ENCODE results near the gene PTPRO.

The PTPRO gene

DNA sequence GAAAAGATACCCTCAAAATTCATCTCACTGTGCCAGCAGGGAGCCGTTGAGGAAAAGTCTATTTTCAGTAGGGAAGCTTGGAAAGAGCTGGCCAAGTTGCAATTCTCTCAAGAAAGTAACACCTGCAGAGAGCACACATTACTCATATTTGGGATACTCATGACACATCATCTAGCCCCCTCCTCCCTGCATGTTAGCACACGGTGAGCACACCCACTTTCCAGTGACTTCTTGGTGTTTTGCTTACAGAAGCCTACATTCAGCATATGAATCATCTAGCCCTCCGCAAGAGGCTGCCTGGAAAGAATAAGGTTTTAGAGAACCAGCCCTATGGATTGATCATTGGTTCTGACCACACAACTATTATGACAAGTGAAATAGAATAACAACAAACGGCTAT, 124.5 kb downstream of the PTPRO start:
- DNase-seq (ENCODE audit: low read depth): no peak

DNA sequence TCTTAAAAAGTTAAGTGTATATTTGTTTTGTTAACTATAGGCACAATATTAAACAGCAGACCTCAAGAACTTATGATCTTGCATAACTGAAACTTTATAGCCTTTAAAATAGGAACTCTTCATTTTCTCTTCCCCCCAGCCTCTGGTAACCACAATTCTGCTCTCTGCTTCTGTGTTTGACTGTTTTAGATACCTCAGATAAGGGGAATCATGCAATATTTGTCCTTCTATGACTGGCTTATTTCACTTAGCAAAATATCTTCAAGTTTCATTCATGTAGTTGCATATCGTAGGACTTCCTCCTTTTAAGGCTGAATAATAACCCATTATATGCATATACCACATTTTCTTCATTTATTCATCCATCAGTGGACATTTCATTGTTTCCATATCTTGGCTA, 131.3 kb downstream of the PTPRO start:
- DNase-seq (ENCODE audit: low read depth): no peak

DNA sequence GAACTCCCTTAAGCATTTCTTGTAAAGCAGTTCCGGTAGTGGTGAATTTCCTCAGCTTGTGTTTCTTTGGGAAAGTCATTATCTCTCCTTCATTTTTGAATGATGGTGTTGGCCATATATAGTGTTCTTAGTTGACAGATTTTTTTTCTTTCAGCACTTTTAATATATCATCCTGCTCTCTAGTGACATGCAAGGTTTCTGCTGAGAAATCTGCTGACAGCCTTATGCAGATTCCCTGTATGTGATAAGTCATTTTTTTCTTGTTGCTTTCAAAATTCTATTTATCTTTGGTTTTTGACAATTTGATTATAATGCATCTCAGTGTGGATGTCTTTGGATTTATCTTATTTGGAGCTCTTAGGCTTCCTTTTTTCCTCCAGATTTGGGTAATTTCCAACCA, 135.7 kb downstream of the PTPRO start:
- DNase-seq (ENCODE audit: low read depth): no peak

DNA sequence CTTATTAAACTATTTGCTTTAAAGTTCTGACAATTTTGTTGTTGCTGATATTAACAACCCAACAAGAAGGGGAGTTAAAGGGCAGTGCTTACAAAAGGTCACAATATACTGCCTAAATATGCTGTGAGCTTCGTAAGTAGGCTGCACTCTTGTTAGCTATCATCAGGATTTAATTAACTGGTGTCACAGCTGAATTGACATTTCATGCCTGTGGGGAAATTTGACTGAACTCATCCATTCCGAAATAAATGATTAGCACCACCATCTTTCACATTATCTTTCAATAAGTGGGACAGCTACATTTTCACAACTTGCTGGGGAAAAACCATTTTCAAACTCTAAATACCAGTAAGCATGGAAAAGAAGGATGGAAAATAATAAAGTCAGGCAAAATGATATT, 146.6 kb downstream of the PTPRO start:
- DNase-seq (ENCODE audit: low read depth): no peak

DNA sequence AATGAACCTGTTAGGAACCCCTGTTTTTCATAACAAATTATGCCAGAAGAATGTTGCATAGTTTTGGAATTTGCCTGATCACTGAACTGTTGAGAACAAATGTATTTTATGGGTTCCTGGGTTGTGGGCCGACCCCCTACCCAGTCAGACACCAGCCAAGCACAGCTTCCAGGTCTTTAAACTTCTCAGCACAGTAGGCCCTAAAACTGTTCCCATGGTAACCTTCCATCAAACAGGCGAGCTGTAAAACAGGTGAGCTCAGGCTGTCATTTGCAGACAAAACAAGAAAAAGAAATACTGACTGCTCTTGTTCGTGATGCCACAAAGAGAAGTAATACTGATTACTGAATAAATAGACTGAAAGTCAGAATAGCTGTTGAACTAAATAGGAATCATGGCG, 147.0 kb downstream of the PTPRO start:
- no peak for DNase-seq (ENCODE audit: low read depth)

DNA sequence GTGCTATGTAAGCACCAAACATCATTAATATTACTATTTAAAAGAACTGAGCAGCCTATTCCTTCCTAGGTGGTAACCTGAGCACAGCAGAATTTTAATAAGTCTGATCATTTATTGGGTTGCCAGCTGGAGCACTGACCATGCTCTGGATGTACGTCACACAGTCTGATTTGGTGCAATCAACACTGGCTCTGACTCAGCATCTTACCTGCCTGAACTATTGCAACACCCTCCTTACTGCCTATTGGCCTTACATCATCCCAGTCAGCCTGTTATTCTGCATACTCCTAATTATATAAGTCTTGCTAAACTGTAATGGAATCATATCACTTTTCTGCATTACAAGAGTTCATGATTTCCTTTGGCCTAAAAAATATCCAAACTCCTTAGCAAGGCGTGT, 149.7 kb downstream of the PTPRO start:
- no peak for DNase-seq (ENCODE audit: low read depth)

DNA sequence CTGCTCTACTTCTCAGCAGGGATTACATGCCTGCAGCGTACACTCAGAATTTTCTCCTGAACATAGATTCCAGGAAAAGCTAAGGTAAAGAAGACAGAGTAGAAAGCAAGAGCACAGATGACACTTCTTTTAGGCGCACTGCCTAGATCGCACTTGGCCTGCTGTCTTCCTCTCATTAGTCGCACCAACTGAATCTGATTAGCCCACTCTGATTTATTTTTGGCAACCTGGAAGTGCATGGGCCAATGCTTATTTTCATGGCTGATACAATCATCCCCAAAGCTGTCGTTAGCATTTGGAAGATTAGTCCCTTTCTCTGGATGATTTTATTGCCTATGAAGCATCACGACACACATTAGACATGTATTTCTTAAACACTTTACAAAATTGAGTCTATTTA, 152.5 kb downstream of the PTPRO start:
- DNase-seq (ENCODE audit: low read depth): no peak

DNA sequence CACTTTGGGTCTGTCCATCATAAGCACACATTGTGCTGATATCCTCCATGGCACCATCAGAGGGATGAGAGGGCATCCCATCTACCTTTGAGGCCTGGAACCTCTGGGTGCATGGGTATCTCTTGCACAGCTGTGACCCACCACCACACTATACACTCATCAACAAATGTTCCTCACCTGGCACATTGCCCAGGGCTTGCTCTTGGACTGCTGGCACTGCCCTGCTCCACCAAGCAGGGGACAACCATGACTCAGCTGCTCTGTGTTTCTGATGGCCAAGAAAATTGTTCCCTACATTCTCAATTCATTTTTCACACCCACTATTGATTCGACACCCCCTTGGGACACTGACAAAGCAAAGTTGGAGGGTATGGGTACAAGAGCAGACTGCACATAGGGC, 155.5 kb downstream of the PTPRO start:
- no peak for DNase-seq (ENCODE audit: low read depth)

DNA sequence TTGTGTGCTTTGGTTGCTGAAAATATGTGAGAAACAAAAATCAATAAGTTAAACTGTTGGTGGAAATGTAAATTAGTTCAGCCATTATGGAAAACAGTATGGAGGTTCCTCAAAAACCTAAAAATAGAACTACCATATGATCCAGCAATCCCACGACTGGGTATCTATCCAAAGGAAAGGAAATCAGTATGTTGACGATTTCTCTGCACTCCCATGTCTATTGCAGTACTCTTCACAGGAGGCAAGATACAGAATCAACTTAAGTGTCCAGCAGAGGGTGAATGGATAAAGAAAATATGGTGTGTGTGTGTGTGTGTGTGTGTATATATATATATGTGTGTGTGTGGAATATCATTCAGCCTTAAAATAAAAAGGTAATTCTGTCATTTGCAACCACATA, 159.5 kb downstream of the PTPRO start:
- DNase-seq (ENCODE audit: low read depth): no peak

DNA sequence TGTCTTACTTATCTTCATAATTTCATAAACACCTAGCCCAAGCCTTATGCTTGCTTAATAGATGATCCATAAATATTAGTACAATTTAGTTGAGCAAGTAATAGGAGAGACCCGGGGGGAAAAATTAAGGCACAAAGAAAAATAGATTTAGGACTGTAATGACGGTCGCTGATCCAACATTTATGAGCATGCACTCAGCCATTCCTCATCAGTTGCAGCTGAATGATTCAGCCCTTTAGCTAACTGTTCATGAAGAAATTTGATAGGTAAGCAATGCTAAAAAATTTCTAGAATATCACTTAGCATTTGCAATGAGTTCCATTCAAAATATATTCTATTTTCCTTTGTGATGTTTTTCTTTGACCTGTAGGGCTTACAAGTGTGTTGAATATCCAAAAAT, 163.2 kb downstream of the PTPRO start:
- DNase-seq (ENCODE audit: low read depth): no peak

DNA sequence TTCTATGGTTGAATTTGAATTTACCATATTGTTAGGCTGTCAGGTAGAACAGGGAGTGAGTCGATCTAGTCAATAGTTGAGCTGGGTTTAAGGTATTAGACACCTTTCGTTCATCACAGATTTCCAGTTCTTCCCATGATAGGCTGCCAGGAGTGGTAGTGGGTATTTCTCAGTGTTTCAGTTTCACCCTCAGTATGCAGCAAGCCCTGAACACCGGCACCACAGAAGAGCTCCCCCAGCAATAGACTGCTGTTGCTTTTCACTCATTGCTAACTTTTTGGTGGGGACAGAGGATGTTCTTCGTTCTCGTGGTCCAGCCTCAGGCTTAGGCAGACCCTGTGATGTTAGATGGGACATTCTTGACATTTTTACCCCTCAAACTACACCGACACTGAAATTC, 164.6 kb downstream of the PTPRO start:
- DNase-seq (ENCODE audit: low read depth): no peak

DNA sequence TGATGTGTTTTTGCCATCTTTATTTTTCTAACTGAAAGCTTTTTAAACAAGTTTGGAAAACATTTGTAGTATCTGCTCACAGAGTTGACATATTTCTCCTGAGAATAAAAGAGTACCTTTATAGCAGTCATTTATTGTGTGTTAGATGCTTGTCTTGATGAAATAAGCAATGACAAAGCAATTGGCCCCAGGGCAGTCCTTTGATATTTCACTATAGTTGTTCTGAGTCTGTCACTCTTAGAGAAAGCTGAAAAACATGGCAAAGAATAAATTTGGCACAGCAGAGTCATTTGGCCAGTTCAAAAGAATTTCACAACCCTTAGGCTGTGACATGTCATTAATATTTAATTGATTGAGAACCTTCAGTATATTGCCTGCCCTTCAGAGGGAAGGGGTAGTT, 166.2 kb downstream of the PTPRO start:
- DNase-seq (ENCODE audit: low read depth): no peak

DNA sequence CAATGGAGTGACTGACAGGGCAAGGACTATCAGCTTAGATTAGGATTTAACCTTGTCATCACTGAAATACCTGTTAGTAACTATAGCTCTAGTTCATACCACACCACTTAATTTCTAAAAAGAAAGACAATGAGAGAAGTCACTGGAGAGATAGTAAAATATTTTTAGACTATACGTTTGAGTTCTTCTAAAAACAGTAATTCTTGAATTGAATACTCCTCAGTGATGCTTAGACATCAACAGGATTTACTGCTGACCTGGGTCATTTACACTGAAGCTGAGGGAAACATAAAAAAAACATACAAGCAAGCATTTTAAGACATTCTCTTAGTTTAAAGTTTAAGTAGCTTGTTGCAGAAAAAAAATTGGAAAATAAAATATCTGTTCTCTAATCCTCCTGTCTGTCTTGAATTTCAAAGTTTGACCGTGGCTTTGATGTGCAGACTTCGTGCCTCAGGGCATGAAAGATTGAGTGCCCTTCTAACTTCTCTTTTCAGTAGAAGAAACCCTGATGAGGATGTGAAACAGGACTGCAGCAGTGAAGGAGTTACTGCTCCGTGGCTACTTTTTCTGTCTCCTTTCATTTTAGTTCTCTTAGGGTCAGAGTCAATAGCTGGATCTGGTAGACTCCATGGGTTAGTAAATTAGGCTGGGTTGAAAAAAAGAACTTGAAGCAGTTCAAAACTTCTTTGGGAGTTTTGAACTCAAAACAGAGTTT, 172.2 kb downstream of the PTPRO start:
- DNase-seq (ENCODE audit: low read depth): no peak

DNA sequence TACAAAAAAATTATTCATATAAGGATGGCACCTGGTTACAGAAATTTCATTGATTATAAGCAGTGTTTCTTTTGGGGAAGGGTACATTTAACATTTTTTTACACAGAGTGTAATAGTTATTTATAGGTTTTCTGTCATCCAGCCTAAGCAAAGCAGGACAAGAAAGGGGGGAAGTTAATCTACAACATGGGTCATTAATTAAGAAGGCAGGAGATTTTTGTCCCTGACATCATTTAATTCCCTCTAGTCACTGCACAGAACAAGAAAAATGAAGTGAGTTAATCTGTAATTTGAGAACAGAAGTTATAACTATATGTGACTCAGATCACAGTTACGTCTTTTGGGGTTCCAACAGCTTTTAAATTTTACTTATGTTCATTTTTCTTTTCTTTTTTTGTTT, 173.4 kb downstream of the PTPRO start:
- no peak for DNase-seq (ENCODE audit: low read depth)

DNA sequence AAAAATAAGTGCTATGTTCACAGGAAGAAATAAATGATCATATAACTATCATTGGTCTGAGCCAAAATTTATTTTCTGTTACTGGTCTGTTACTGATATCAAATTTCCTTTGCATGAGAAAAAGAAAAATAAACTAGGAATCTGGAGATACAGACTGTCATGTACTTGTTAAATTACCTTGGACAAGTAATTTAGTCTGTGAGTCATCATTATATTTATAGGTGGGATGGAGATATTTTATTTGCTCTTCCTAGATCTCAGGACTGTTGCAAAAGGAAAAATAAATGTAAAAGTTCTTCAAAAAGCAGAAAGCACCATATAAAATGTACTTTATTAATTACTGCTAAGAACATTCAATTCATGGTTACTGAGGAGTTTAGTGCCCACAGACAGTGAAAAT, 174.4 kb downstream of the PTPRO start:
- DNase-seq (ENCODE audit: low read depth): no peak

DNA sequence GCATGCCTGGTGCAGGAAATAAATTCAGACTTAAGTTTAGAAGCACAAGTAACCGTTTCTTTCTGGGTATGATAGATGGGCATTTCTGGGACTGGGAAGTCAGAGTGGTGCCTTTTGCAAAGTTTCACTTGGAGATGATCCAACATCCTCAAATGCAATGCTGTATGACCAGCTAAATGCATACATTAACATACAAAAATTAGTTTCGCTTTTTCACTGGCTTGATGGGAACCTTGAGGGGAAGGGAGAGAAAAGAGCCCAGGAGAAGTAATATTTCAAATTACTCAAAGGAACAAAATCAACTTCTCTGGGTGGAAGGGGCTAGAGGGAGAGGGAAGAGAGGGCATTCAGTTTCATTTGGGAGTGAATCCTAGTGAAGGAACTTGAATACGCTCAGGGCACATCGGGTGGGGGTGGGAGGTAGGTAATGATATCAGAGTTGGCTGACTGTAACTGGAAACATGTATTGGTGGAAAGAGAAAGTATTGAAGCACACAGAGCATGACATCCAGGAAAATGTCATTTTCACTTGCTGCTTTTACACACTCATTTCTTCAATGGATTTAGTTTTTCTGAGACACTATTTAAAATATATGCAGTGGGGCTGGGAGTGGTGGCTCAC, 175.5 kb downstream of the PTPRO start:
- no peak for DNase-seq (ENCODE audit: low read depth)

DNA sequence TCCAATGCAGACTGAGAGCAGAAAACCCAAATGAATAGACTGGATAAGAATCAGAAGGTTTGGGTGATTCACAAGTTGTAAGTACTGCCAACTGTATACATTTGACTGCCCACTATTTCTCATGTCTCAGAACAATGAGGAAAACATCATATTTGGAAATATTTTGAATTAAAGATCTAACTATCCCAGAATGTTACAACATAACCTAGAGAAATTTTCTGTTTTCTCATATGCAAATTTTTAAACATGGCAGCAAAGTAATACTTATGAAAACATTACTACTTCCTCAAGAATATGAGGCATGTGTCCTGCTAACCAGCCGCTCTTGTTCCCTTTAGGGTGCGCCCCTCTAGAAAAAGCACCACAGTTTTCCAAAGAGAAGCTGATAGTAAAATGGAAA, 179.9 kb downstream of the PTPRO start:
- no peak for DNase-seq (ENCODE audit: low read depth)

DNA sequence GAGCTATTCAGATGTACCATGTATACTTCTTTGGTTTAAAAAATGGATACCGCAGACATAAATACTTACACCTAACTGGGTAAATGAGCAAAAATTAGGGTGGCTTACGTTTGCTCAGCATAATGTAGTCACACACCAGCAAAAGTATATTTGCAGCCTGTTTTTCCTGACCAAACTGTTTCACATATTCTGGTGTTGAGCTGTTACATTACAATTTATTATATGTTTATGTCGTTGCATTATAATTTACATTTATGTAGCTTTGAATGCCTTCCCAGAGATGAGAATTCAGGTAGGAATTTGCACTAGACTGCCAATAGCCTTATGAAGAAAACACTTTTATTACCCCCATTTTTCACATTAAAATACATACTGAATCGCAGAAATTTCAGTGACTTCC, 183.3 kb downstream of the PTPRO start:
- no peak for DNase-seq (ENCODE audit: low read depth)

DNA sequence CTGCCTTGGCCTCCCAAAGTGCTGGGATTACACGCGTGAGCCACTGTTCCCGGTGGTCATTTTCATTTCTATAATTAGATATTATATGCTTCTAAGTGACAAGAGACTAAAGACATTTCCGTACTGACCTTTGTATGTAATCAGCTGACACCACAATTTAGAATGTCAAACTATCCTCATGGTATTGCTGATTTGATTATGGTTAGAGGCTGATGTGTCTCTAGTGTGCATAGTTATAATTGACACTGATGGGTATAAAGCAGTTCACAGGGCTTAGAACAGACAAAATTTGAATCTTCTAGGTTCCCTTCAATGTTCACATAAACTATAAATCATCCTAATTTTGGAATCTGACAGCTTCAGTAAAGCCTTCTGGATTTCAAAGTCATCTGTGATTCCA, 192.7 kb downstream of the PTPRO start:
- DNase-seq (ENCODE audit: low read depth): no peak

DNA sequence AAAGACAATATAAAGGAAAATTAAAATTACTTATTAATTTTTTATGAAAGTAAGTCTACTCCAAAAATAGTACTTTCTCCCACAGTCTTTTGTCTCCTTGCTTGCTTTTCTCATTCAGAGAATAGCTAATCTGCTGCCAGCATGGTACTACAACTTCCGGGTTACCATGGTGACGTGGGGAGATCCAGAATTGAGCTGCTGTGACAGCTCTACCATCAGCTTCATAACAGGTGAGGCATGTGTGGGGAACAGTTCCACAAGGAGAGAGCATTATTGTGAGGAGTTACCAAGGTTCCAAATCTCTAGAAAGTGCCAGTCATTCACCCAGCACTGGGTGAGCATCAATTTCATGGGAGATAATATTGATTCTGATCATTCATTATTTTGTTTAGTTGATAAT, 197.8 kb downstream of the PTPRO start:
- no peak for DNase-seq (ENCODE audit: low read depth)

DNA sequence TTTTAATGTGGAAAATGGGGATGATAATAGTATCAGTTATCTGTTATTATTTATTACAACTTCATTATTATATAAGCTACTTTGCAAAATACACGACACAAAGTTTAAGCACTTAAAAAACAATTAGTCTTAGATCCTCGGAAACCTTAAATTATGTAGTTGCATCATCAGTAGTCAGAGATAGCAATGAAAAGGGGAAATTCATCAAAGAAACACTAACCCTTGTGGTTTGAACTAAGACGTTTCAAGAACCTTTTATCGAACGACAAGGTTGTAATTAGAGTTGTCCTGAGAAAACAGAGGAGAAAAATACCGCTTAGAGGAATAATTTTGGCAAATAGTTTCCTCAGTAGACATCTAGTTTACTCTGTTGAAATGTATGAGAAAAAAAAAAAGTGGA, 198.5 kb downstream of the PTPRO start:
- DNase-seq (ENCODE audit: low read depth): no peak

DNA sequence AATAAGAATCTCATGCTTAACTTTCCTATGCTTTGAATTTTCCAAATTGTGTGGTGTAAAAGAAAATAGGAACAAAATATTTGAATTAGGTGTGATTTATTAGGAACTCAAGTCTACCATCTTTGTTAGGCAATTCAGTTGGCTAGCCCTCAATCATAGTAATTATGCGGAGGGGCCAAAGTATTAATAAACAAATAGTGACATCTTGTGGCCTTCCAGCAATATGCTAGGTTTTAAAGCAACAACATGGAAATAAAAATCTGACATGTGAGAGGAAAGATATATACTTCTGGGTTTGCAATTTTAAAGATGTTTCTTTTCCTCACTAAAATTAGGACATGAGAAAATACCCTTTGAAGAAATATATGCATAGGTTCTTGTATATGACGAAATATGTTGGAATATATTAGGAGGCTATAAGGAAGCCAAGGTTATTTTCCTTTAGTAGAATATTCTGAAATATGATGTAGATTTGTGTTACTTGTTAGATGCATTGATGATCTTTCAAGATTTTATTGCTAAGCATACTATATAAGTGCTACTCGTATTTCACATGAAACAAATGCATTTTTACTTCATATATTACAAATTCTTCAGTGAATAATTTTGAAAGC, 200.4 kb downstream of the PTPRO start:
- DNase-seq (ENCODE audit: low read depth): no peak

DNA sequence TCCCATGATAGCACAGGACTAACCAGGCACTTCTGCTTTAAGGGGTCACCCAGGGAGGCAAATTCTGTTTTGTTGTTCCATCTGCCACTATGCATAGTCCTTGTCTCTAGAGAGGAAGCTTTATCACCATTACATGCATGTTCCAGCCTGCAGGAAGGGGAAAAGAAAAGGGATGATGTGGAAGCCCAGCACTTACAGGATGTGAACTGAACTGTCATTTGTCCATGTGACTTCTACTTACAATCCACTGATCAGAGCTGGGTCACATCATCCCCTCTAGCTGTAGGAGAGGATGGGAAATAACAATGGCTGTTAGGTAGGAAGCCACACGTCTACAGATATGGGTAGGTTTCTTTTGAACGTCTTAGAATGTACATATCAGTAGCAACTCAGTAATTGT, 203.1 kb downstream of the PTPRO start:
- DNase-seq (ENCODE audit: low read depth): no peak

DNA sequence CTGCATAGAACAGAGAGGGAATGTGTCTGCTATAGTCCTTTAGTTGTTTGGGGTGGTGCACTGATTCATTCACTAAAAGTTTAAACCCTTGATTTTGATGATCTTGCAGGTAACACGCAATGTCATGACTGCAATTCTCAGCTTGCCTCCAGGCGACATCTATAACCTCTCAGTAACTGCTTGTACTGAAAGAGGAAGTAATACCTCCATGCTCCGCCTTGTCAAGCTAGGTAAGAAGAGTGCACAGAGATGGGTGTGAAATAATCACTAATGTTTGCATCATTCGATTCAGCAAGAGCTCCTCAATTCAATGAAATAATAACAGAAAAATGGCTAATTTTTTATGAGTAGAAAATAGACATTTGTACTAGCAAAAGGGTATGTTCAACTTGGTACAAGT, 203.7 kb downstream of the PTPRO start:
- no peak for DNase-seq (ENCODE audit: low read depth)
